GM08714 (cell line): ENCODE results near the gene LTBP1.

Experiments
- H3K4me3 ChIP-seq: fragments of 200-500 bp; sonication (Bioruptor generic); 2 replicates; pipeline ENCODE4 v1.5.1; 2014; ENCODE audit warnings: mild to moderate bottlenecking, low read length, inconsistent platforms
- ZNF274 ChIP-seq: IDR thresholded peaks from 2 replicates; pipeline ENCODE4 v1.6.1; 2012; ENCODE audit warnings: mild to moderate bottlenecking, low read depth, low read length

Gene LTBP1

DNA sequence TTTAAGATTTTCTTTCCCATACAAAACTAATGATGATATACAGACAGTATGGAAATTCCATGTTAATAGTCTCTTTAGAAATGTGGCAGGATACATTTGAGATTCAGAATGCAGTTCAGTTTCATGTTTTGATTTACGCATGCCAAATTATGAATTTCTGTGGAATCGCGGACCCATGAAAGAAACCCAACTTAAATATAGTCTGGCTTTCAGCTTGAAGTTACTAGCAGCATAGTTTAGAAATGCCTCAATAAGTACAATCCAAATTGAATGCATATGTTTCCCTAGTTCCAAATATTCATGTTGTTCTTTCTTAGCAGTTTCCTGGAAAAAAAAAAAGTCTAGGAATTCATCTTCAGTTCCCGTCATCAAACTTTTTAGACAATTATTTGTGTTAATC, 365.6 kb downstream of the LTBP1 start:
- H3K4me3 ChIP-seq, result no peak overlapping the region
- TF ChIP-seq ZNF274, result no peak

DNA sequence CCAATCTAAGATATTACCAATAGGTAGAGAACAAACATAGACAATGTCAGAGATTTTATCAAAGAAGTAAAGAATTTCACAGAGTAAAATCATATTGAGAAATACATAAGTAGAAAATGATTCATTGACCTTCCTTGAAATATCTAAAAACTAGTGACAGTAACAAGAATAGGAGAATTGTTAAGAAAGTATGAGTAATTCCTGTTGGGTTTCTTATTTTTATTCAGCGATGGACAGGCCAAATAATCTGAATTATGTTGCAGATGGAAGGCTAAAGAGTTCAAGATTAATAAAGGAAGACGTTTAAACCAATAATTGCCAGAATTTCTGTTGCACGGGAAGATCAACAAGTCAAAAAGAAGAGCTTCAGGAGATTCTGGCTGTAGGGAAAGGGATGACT, 366.3 kb downstream of the LTBP1 start:
- no peak for TF ChIP-seq ZNF274
- H3K4me3 ChIP-seq, result no peak overlapping the region

DNA sequence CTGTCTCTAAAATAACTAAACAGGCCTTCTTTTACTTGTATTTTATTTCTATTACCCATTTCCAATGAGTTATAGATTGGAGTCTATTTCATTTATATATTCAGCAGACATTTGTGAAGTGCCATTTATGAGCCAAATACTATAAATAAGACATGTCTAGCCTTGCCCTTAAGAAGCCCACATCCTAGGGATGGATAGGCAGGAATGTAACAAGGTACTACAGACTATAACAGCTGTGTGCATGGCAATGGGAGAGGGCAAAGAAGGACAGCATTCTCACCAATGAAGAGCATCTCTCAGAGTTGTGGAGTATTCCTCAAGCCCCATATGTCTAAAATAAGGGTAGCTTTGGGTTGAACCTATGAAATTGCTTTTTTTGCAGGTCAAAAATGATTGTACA, 367.8 kb downstream of the LTBP1 start:
- no peak for TF ChIP-seq ZNF274
- no peak overlapping the region for H3K4me3 ChIP-seq

DNA sequence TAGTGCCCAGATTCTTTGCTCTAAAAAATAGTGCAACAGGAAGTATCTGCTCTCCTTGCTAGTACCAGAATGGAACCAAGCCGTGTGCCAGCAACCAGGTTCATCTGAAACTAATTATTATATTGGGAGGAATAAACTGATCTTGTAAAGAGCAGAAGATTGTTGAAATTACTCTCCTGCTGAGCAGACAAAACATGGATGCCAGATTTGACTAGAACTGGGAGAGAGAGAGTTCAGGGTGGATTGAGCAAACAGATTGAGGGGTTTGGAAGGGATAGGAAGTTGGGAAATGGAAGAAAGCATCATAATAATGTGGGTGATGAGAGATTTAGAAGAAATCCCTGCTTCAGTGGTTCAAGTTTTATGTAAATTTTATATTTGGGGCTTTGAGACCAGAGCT, 369.6 kb downstream of the LTBP1 start:
- TF ChIP-seq ZNF274, result no peak
- H3K4me3 ChIP-seq, result no peak overlapping the region

DNA sequence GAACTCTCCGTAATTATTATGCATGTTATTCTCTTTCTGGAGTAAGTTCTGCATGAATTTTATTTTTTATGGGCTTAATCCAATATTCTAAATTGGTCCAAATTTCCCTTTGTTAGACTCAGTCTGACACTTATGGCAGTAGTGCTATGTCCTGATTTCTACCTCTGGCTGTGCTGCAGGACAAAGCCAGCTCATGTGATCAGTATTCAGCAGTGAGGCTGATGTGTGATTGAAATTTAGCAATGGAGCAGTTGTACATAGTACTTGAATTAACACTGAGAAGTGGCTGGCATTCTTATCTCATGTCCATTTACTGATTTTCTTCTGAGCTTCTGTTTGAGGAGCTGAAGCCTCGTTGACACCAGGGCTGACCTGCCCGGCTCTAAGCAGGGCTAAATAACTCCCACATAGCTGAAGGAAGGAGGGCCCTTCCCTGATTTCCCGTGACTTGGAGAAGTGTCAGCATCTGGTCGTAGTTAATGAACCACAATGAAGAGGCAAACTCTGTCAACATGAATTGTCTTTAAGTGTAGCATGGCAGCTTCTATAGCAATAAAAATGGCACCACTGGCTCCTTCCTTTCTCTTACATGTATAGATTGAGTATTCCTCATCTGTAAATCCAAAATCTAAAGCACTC, 370.7 kb downstream of the LTBP1 start:
- TF ChIP-seq ZNF274, result no peak
- H3K4me3 ChIP-seq, result no peak overlapping the region

DNA sequence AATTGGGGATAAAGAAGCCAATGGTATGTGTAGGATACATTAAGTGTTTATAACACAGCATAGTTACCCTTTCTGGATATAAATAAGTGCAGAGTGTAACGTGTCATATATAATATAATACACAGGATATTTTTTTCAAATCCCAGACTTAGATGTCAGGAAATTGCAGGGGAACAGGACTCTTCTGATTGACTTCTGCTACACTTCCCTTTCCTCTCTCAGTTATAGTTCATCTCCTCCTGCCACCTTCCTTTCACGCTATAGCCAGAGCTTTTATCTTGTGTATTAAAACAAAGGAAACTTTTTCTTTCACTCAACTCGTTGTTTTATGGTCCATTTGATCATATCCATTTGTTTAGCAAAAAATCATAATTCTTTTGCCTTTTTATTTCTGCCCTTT, 371.7 kb downstream of the LTBP1 start:
- no peak for TF ChIP-seq ZNF274
- H3K4me3 ChIP-seq, result no peak overlapping the region

DNA sequence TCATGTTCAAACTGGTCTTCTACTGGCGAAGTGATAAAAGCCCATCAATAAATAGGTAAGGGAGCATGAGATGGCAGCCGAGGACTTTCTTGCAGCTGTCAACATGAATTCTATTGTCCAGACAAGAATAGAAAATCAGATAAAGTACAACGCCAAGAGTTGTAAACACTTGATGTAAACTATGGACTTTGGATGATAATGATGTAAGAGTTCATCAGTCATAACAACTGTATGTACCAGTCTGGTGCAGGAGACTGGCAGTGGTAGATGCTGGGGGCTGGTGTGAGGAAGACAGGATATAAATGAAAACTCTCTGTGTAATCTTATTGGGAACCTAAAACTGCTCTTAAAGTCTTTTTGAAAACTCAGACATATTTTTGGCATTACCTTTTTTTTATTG, 373.8 kb downstream of the LTBP1 start:
- H3K4me3 ChIP-seq, result no peak overlapping the region
- TF ChIP-seq ZNF274, result no peak

DNA sequence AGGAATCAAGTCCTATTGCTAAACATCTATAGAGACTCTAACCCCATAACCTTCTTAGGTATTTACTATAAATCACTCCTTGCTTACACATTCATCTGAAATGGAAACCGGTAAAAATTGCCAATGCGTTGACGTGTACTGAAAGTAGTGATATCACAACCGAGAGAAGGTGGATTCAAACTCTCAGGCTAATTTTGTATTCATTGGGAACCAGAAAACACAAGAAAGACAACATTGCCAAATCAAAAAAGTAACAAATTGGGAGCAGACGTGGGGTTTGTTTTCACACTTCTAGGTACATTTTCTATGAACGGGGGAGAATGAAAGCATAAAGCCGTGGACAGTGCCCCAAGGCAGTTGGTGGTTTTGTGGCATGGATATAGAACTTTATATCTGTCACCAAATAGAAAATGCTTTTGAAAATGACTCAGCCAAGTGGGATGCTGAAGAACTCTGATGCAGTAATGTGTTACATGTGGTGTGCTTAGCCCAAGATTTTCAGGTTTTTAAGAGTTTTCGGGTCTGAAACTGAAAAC, 374.6 kb downstream of the LTBP1 start:
- H3K4me3 ChIP-seq, result no peak overlapping the region
- no peak for TF ChIP-seq ZNF274

DNA sequence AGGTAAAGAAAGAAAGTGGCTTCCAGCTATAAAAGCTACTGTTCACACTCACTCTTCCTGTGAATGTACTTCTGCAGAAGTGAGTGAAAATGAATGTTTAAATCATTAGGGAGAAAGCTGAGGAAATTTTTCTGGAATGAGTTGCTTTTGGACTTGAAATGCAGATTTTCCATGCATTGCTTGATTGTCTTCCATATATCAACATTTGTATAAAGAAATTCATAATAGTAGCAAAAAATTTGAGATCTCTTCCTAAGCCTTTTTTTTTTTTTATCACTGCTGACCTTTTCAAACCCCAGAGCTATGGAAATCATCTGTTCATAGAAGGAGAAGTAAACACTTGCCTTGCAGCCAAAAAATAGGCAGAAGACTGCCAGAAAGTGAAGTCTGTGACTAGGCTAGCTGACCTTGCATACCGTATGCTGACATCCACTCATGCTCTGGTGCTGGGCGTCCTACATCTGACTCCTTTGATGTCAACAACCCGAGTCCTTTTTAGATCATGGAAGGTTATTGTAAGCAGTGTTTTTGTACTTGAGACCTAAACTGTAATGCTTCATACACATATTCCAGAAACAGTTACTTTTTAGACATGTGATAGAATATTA, 375.2 kb downstream of the LTBP1 start:
- no peak overlapping the region for H3K4me3 ChIP-seq
- TF ChIP-seq ZNF274, result no peak

DNA sequence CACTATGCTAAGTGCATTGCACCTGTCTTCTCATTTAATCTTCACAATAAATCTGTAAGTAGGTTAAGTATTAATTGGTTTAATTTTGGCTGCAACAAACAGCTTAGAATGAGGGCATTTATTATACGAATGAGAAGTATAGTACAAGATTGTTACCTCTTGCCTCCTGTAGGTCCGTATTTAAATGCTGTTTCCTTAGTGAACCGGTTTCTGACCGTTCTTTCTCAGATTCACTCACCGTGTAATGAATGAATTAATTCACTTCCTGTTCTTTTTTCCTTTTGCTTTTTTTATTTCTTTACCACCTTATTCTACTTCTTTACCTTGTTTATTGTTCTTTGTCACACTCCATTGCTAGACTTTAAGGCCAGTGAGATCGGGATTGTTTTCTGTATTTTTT, 375.9 kb downstream of the LTBP1 start:
- no peak for TF ChIP-seq ZNF274

DNA sequence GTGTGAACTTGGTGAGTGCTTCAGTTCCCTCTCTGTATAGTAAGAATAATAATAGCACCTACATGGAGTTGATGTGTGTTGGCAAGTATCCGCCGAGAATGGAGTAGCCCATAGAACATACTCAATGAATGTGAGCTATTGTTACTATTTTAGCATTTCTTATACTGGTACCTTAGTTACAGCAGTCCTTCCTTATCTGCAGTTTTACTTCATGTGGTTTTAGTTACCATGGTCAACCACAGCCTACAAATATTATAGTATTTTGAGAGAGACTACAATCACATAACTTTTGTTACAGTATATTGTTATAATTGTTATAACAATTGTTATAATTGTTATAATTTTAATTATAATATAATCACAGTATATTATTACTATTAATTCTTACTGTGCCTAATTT, 377.2 kb downstream of the LTBP1 start:
- H3K4me3 ChIP-seq, result no peak overlapping the region
- TF ChIP-seq ZNF274, result no peak

More for the DNA sequence above, 375.9 kb downstream of the LTBP1 start:
- H3K4me3 ChIP-seq, result no peak overlapping the region

DNA sequence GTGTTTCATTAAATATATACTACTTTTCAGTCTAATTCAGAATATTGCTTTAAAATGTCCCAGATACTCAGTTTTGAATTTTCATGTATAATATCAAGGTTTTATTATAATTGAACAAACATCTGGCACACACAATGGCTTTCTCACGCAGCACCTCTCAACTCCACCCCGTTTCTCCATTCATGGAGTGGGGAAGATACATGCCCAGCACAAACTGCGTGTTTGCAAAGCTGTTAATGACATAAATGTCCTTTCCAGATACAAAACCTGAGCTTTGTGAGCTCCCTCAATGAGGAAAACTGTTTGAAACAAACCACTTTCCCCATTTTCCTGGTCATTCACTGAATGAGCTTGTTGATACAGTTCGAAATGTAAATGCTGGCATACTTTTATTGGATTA, 379.3 kb downstream of the LTBP1 start:
- TF ChIP-seq ZNF274, result no peak
- H3K4me3 ChIP-seq, result no peak overlapping the region

DNA sequence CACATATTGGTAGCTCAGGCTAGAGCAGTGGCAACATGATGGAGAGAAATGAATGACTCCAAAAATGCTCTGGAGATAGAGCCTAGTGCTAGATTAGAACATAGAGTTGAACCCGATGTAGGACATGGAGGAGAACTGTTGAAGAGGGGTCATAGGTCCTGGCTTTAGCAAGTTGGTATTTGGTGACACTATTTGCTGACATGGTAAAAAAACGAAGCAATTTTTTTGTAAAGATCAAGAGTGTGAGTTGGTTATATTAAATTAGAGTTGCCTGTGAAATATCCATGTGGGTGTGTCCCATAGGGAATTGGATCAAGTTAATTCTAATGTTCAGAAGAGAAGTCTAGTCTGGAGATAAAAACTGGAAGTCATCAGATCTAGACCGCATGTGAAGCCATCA, 386.7 kb downstream of the LTBP1 start:
- no peak overlapping the region for H3K4me3 ChIP-seq
- no peak for TF ChIP-seq ZNF274

DNA sequence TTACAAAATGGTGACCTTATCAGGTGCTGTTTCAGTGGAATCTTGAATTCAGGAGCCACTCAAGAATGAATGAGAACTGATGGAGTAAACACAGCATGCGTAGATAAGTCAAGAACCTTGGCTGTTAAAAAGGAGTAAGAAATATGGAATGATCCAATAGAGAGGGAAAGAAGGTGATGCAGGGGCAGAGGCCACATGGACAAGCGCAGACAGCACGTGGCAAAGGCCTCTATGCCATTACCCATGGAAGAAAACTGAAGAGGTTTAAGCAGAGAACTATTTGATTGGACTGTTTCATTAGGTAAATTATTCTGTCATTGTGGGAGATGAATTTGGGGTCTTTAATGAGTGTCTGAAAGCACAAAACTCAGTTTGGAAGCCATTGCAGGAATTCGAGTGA, 387.3 kb downstream of the LTBP1 start:
- TF ChIP-seq ZNF274, result no peak
- H3K4me3 ChIP-seq, result no peak overlapping the region

DNA sequence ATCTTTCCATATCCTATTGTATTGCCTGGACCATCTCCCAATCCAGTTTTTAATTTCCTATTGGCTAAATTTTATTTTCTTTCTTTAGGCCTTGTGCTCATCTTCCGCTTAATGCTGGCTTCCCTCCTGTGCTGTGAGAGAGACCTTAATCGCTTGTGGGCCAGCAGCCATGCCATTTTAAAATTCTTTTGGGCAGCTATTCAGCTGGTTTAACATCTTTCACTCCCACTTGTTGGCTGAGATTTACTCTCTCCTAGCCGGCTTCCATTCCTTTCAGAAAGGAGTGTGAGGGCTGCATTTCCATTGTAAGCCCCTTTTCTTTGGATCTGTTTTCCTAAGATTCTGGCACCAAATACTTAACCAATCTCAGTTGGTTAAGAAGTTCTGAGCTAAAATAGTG, 388.8 kb downstream of the LTBP1 start:
- TF ChIP-seq ZNF274, result no peak

DNA sequence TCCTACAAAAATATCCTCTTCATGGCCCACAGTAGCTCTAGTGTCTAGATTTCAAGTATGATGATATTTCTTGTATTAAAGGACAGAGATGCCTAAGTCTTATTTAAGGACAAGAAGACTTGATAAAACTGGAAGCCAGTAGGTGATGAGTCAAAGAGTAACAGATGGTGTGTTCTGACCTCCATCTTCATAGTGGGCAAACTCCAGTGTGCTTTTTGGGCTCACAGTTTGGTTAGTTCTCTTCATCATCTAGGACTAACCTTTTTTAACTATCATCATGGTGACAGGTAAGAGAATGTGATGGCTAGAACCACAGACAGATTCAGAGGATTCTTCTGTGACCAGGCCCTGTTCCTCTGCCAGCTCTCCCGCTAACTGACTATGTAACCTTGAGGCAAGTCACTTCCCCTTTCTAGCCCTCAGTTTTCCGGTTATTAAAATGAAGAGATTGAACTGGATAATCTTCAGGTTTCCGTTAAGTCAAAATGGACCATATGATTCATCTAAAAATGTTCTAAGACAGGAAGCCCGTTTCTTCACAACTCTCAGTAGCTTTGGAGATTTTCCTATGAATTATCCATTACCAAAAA, 389.4 kb downstream of the LTBP1 start:
- no peak overlapping the region for H3K4me3 ChIP-seq
- no peak for TF ChIP-seq ZNF274

More for the DNA sequence above, 388.8 kb downstream of the LTBP1 start:
- no peak overlapping the region for H3K4me3 ChIP-seq
